ENCODE measurements around the gene GSTM4. TPM values are rescaled to one million over a fixed set of nuclear protein-coding genes. Genes with fewer than 3 reads are reported as not detected.

The GSTM4 gene
- total and polyA plus RNA-seq, 4 donors: 12.2 to 42.8 (median 30.9) TPM

- H3K36me3 ChIP-seq (ENCODE audit: control insufficient read depth in 4 of 4, insufficient read depth in 3 of 4, low read depth in 1 of 4, low read length in 3 of 4): no peaks in the 10 kb centered on the region
- peaks cover 8 to 70% (median 53%) of the 10 kb centered on the region in 4 donors for H3K4me1 ChIP-seq (ENCODE audit: control insufficient read depth in 4 of 4, insufficient read depth in 4 of 4, low read length in 3 of 4)
- WGBS: under 1% methylated on average over 47 of the region's 47 CpGs
- TF ChIP-seq YY1 (IDR thresholded peaks at IDR 0.05): peak; percentile 73
- TF ChIP-seq EGR1 (IDR thresholded peaks at IDR 0.05; ENCODE audit: low read depth in 2 of 2): peak in 1 of 2 donors; percentile 39
- TF ChIP-seq NR2F2 (IDR thresholded peaks at IDR 0.05): no peak
- peak in 1 of 2 donors; percentile 52 for TF ChIP-seq GABPA (IDR thresholded peaks at IDR 0.05 in 1 of 2, conservative IDR thresholded peaks at IDR 0.05 in 1 of 2)
- TF ChIP-seq FOXA1 (IDR thresholded peaks at IDR 0.05): no peak
- TF ChIP-seq HNF4A (conservative IDR thresholded peaks at IDR 0.05): peak; percentile 7 to 53
- TF ChIP-seq RXRA (IDR thresholded peaks at IDR 0.05): peak; percentile 72 to 84
- peak; percentile 44 for TF ChIP-seq SP1 (IDR thresholded peaks at IDR 0.05)
- peak within 1 kb of the TSS; percentile 78 to 96 for H3K9ac ChIP-seq (ENCODE audit: low read depth in 1 of 2, low read length in 2 of 2)
- peak within 1 kb of the TSS; percentile 66 to 87 (median 77) for H3K4me3 ChIP-seq (ENCODE audit: low read depth in 1 of 3, low read length in 3 of 3)
- no peaks in the 10 kb centered on the region for H3K9me3 ChIP-seq (ENCODE audit: control insufficient read depth in 4 of 4, low read length in 3 of 4)
- no peaks in the 10 kb centered on the region for H3K27me3 ChIP-seq (ENCODE audit: control insufficient read depth in 4 of 4, insufficient read depth in 4 of 4, low read length in 3 of 4)
- peak; percentile 76 for DNase-seq (ENCODE audit: low spot score)
- H3K27ac ChIP-seq (ENCODE audit: low read depth in 1 of 2, low read length in 2 of 2): peak within 1 kb of the TSS; percentile 87 to 93
Observed at GRCh38 chr1:109619576-109620400, 36.1 kb upstream of the GSTM4 start, which contains the start of the genes AMPD2 and GNAT2. AMPD2 (plus strand) TSS chr1:109619837; CDS start chr1:109621176, 1,339 bp downstream. GNAT2 (minus strand) TSS chr1:109619616; CDS start chr1:109612870, 6,746 bp downstream.

DNA sequence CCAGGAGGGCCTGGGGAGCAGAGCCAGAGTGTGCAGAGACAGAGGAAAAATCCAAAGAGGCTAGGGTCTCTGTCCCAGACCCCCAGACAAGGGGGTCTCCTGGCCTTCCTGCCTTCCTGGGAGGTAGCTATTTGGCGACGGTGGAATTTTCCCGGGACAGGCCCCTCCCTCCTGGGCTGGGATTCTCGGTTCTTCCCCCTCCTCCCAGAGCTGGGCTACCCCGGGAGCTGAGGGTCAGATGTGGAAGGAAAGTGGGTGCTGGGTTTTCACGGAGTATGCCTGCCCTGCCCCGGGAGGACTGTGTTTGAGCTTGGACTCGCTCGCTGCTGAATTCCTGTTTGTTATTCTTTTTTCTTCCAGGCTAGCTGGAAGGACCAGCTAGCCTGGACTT lies 35.5 kb upstream of the GSTM4 start:
- H3K27me3 ChIP-seq (ENCODE audit: control insufficient read depth in 4 of 4, insufficient read depth in 4 of 4, low read length in 3 of 4): no peaks in the 10 kb centered on the region
- peak overlapping the region; percentile 78 to 96 for H3K9ac ChIP-seq (ENCODE audit: low read depth in 1 of 2, low read length in 2 of 2)
- TF ChIP-seq HNF4A (conservative IDR thresholded peaks at IDR 0.05) (peak in 1 of 2 donors; percentile 39), RAD21 (IDR thresholded peaks at IDR 0.05) (no peak), REST (IDR thresholded peaks at IDR 0.05) (peak; percentile 8)
- no peaks in the 10 kb centered on the region for H3K36me3 ChIP-seq (ENCODE audit: control insufficient read depth in 4 of 4, insufficient read depth in 3 of 4, low read depth in 1 of 4, low read length in 3 of 4)
- H3K4me3 ChIP-seq (ENCODE audit: low read depth in 1 of 3, low read length in 3 of 3): peak overlapping the region; percentile 66 to 87 (median 77)
- H3K4me1 ChIP-seq (ENCODE audit: control insufficient read depth in 4 of 4, insufficient read depth in 4 of 4, low read length in 3 of 4): peaks cover 8 to 70% (median 53%) of the 10 kb centered on the region in 4 donors
- 0% methylated on average over 9 of the region's 9 CpGs for WGBS
- no peak for DNase-seq (ENCODE audit: low spot score)
- H3K9me3 ChIP-seq (ENCODE audit: control insufficient read depth in 4 of 4, low read length in 3 of 4): no peaks in the 10 kb centered on the region
- peak overlapping the region; percentile 87 to 93 for H3K27ac ChIP-seq (ENCODE audit: low read depth in 1 of 2, low read length in 2 of 2)

GRCh38 chr1:109620841-109621286 lies 35.0 kb upstream of the GSTM4 start:
- under 1% methylated on average over 18 of the region's 18 CpGs for WGBS
- peak; percentile 84 for DNase-seq (ENCODE audit: low spot score)

More at GRCh38 chr1:109620841-109621286, 35.0 kb upstream of the GSTM4 start:
- H3K4me3 ChIP-seq (ENCODE audit: low read depth in 1 of 3, low read length in 3 of 3): peak overlapping the region; percentile 66 to 87 (median 77)
- peak in 1 of 2 donors; percentile 79 for TF ChIP-seq GABPA (IDR thresholded peaks at IDR 0.05 in 1 of 2, conservative IDR thresholded peaks at IDR 0.05 in 1 of 2)
- TF ChIP-seq HNF4A (conservative IDR thresholded peaks at IDR 0.05): no peak
- peak in 1 of 2 donors; percentile 32 for TF ChIP-seq RAD21 (IDR thresholded peaks at IDR 0.05)
- TF ChIP-seq YY1 (IDR thresholded peaks at IDR 0.05): no peak
- TF ChIP-seq REST (IDR thresholded peaks at IDR 0.05): no peak
- TF ChIP-seq HNF4G (IDR thresholded peaks at IDR 0.05): no peak
- H3K4me1 ChIP-seq (ENCODE audit: control insufficient read depth in 4 of 4, insufficient read depth in 4 of 4, low read length in 3 of 4): peaks cover 8 to 68% (median 51%) of the 10 kb centered on the region in 4 donors
- H3K9ac ChIP-seq (ENCODE audit: low read depth in 1 of 2, low read length in 2 of 2): peak overlapping the region; percentile 78 to 96
- H3K36me3 ChIP-seq (ENCODE audit: control insufficient read depth in 4 of 4, insufficient read depth in 3 of 4, low read depth in 1 of 4, low read length in 3 of 4): peaks cover 0 to 2% (median 0%) of the 10 kb centered on the region in 4 donors
- H3K27ac ChIP-seq (ENCODE audit: low read depth in 1 of 2, low read length in 2 of 2): peak overlapping the region; percentile 87 to 93
- H3K9me3 ChIP-seq (ENCODE audit: control insufficient read depth in 4 of 4, low read length in 3 of 4): no peaks in the 10 kb centered on the region
- H3K27me3 ChIP-seq (ENCODE audit: control insufficient read depth in 4 of 4, insufficient read depth in 4 of 4, low read length in 3 of 4): no peaks in the 10 kb centered on the region
